Measurements from ENCODE around the gene HINT3.

HINT3 gene

GRCh38 chr6:125942672-125943527, 13.7 kb upstream of the HINT3 start:
- no peaks in the 10 kb centered on the region for H3K36me3 ChIP-seq (ENCODE audit: control insufficient read depth, insufficient read depth, low read length)
- DNase-seq (ENCODE audit: extremely low read depth, insufficient read length): no peak
- no peak overlapping the region for H3K4me3 ChIP-seq (replicated peaks; ENCODE audit: low read depth, low read length)
- no peak for TF ChIP-seq CTCF (IDR thresholded peaks at IDR 0.05; ENCODE audit: insufficient read depth, low read length, poor library complexity, severe bottlenecking)
- H3K27me3 ChIP-seq (replicated peaks; ENCODE audit: control insufficient read depth, insufficient read depth, low read length): no peaks in the 10 kb centered on the region

DNA sequence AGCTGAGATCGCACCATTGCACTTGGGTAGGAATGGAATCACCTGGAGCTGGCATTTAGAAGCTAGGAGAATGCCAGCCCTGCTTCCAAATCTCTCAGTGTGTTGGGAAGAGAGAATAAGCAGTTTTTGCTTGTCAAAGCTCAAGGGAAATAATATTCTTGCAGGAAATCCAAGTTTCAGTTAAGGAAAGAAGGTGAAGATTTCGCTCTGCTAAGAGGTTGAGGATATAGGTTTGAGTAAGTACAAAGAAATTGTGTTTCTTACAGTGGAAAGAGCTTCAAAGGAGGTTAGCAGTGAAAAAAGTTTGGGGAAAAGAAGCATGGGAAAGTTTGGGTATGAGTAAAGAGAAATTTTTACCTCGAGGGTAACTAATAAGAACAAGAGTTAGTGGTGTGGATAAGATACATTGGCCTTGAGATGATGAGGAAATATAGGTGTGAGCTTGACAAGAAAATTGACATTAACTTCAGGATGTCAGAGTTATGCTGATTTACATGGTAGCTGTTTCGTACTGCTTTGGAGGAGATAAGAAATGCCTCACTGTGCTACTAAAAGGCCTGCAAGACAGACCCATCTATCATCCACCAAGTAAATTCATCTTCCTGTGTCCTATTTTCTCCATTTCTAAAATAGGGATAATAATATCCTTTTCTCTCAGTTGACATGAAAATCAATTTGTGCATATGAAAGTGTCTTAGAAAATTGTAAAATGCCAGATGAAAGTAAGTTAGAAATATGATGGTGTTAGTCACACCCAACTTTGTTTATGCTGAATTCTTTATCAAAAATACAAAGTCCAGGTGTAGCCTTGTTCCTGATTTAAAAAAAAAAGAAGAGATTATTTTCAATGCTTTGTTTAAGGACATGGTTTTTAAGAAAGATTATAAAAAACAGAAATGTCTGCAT, 12.8 kb upstream of the HINT3 start:
- no peaks in the 10 kb centered on the region for H3K27me3 ChIP-seq (replicated peaks; ENCODE audit: control insufficient read depth, insufficient read depth, low read length)
- DNase-seq (ENCODE audit: extremely low read depth, insufficient read length): no peak
- TF ChIP-seq CTCF (IDR thresholded peaks at IDR 0.05; ENCODE audit: insufficient read depth, low read length, poor library complexity, severe bottlenecking): no peak
- no peaks in the 10 kb centered on the region for H3K36me3 ChIP-seq (ENCODE audit: control insufficient read depth, insufficient read depth, low read length)
- no peak overlapping the region for H3K4me3 ChIP-seq (replicated peaks; ENCODE audit: low read depth, low read length)

DNA sequence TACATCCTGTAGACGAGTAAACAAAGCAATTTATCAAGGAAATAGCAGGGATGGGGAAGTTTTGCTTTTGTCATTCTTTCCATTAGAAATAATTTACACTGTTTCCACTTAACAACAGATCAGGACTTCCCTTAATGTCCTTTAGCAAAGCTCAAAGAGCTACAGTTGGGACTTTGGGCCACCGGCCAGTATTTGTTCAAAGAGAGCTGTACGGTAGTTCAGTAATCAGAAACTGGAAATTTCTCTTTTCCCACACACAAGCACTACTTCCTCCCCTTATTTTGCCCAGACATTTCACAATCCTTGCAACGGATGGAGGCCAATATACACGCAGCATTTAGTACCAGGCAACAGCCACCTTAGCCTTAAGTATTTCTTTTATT, 12.1 kb upstream of the HINT3 start:
- no peak for TF ChIP-seq CTCF (IDR thresholded peaks at IDR 0.05; ENCODE audit: insufficient read depth, low read length, poor library complexity, severe bottlenecking)
- H3K27me3 ChIP-seq (replicated peaks; ENCODE audit: control insufficient read depth, insufficient read depth, low read length): no peaks in the 10 kb centered on the region
- H3K36me3 ChIP-seq (ENCODE audit: control insufficient read depth, insufficient read depth, low read length): no peaks in the 10 kb centered on the region
- H3K4me3 ChIP-seq (replicated peaks; ENCODE audit: low read depth, low read length): no peak overlapping the region
- no peak for DNase-seq (ENCODE audit: extremely low read depth, insufficient read length)

DNA sequence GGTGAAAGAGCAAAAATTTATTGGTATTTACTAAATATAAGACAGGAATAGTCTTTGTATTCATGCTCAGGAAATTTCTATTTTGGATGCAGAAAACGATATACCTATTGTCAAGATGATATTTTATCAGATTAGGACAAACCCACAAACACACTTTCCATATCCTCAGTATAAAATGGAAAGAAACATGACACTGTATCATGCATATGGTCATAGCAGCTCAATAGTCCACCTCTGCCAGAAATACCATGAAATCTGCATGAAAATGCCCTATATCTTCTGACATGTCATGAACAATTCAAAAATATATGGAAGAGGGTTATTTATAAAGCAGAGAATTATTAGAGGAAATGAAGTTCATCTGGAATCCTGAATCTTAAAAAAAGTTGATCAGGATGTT, 11.7 kb upstream of the HINT3 start:
- DNase-seq (ENCODE audit: extremely low read depth, insufficient read length): no peak
- Histone ChIP-seq H3K27me3 (replicated peaks; ENCODE audit: control insufficient read depth, insufficient read depth, low read length) (no peaks in the 10 kb centered on the region), H3K36me3 (ENCODE audit: control insufficient read depth, insufficient read depth, low read length) (no peaks in the 10 kb centered on the region), H3K4me3 (replicated peaks; ENCODE audit: low read depth, low read length) (no peak overlapping the region)
- TF ChIP-seq CTCF (IDR thresholded peaks at IDR 0.05; ENCODE audit: insufficient read depth, low read length, poor library complexity, severe bottlenecking): no peak

DNA sequence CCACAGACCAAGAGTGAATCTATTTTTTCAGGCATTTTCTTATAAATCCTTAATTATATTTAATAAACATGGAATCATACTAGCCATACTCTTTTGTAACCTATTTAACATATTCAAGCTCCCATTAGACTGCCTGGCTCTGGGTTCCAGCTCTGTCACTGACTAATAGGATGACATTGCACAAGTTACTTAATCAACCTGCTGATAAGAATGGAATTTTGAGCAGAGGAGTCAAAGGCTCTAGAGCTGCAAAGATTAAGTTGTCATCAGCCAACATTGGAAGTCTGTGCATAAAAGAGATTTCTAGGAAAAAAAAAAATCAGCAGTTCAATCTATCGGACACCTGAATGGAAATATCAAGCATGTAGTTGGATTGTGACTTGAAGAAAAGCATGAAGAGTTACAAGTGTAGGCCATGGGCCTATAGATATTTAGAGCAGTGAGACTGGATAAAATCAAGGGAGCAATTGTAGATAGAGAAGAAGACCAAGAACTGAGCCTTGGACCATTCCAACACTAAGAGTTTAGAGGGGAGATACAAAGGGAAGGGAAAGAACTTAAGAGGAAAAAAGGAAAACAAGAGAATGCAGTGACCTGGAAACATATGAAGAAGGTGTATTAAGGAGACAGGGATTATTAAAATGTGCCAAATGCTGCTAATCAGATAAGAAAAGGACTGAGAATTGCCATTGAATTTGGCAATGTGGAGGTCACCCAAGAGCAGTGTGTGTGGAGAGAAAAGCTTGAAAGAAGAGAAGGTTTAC, 11.0 kb upstream of the HINT3 start:
- H3K36me3 ChIP-seq (ENCODE audit: control insufficient read depth, insufficient read depth, low read length): no peaks in the 10 kb centered on the region
- H3K4me3 ChIP-seq (replicated peaks; ENCODE audit: low read depth, low read length): no peak overlapping the region
- no peak for TF ChIP-seq CTCF (IDR thresholded peaks at IDR 0.05; ENCODE audit: insufficient read depth, low read length, poor library complexity, severe bottlenecking)
- H3K27me3 ChIP-seq (replicated peaks; ENCODE audit: control insufficient read depth, insufficient read depth, low read length): no peaks in the 10 kb centered on the region
- no peak for DNase-seq (ENCODE audit: extremely low read depth, insufficient read length)

Data from GM06990 (cell line).